ENCODE measurements around the gene ADGRF3.

- TF ChIP-seq CTCF (IDR thresholded peaks at IDR 0.05) (no peak), ZFX (IDR thresholded peaks at IDR 0.05; ENCODE audit: borderline replicate concordance) (no peak)
Measured at GRCh38 chr2:26364669-26365068, 18.1 kb upstream of the ADGRF3 start.
